NOMO-1 (cell line): Measurements from ENCODE around the gene TATDN2.
"Not testable (repeated sequence)": the region's sequence is repeated elsewhere in the genome, so short reads cannot be mapped to it uniquely, and the experiment has no call there.

ENCODE experiments used
- DNase-seq, 2 experiments: peaks; one replicate each; lab custom pipeline; 2025; ENCODE audit not compliant: unreplicated experiment in 2 of 2; lab: John Stamatoyannopoulos, UW

TATDN2 gene

DNA sequence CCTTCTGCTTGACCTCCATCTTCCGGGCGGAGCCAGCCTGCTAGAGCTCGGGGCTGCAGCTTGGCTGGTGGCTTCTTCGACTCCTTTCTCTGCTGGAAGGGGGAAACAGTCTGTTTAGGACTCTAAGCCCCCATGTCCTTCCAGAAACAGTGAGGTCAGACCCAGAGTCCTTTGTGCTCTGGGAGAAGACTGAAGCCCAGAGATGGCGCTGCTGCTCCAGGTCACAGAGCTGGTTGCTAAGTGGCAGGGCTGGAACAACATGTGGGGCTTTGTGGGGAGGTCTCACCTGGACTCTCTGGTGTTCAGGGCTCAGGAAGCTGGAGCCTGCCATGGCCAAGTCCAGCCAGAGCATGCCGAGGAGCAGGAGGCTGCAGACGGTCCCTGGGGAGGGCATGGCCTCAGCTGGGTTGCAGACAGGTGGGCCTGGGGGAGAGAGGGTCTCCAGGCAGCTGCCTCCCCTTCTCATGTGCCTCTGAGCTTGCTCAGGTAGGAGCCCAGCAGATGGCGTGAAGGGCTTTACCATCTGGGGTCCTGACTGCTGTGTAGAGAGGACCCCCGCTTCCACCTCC lies 41.6 kb downstream of the TATDN2 start:
- no peak for DNase-seq

DNA sequence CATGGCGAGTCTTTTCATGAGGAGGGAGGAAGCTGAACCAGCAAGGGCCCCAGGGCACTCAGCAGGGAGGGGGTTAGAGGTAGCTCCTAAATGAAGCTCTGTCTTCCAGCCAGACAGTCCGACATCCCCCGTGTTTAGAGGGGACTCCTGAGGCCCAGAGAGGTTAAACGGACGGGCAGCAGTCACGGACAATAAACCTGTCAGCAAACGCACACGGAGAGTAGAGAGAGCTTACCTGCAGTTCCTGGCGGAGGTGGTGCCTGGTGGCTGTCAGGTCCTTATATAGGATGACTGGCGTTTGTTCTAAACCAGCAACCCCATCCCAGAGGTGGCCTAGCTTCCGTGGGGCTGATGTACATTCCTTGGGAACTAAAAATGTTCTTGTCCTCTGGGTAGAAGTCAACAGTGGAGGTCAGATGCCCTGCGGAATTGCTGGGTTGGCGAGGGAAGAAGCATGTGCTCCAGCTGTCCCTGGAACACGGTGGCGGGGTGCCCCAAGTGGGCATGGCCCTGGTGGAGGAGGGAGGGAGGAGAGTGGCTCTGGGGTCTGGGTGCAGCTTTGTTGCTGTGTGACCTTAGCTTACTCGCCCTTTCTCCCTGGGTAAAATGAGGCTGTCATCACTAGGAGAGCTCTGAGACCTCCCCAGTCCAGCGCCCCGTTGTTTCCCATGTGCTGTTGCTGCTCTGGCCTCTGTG lies 42.4 kb downstream of the TATDN2 start:
- no peak for DNase-seq

DNA sequence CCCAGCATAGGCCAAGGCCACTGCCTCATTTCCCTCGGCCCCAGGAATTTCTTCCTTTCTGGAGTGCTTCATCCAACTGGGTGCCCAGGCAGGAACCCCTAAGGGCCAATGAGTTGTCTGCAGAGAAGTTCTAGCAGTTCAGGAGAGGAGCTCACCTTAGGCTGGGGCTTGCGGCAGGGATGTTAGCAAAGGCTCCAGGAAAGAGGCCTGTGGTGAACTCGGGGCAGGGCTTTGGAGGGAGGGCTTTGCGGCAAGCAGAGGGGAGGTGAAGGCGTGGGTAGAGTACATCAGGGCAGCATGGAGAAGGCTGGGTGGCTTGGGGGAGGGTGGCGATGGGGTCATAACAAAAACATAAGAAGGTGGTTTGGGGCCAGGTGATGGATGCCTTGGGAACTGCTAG lies 43.4 kb downstream of the TATDN2 start:
- no peak for DNase-seq

DNA sequence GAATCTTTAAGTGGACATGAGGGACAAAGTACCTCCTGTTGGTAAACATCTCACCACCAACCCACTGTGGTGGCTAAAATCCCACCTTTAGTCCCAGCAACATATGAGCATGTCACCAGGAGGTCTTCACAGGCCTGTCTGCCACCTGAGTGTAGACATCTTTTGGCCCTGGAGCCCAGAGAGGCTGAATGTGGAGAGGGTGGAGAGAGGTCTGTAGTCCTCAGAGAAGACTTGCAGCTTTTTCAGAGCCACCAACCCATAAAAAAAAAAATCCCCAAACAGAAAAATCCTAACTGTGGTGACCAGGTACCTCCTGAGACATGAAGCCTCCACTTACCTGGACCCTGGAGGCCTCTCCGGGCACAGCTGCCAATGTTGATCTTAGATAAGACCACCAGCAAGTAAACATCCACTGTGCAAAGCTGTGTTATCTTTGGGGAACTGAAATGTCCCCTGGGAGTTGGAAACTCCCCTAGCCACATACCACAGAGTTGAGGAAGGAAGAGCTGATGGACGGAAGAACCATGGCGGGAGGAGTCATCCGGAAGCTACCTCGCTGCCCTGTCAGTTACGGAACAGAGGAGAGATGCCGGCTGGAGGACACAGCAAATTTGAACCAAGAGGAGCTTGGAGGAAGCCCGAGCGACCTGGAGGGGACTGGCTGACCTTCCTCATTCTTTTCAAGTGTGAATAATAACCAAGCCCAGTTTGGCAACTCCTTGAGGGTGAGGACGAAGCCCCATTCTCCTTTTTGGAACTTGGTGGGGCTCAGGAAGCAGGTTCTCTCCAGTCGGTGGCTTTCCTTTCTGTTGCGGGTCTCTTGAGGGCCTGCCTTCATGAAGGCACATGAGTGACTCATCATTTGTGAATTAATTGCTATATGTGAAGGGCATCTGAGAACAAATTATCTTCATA lies 44.5 kb downstream of the TATDN2 start, which contains the start of gene GHRL:
Gene GHRL (minus strand): TSS at position 443 of the 915 bp plus-strand sequence. CDS start 2,767 bp downstream, outside the sequence.
- DNase-seq, result peak; percentile 68 to 79

DNA sequence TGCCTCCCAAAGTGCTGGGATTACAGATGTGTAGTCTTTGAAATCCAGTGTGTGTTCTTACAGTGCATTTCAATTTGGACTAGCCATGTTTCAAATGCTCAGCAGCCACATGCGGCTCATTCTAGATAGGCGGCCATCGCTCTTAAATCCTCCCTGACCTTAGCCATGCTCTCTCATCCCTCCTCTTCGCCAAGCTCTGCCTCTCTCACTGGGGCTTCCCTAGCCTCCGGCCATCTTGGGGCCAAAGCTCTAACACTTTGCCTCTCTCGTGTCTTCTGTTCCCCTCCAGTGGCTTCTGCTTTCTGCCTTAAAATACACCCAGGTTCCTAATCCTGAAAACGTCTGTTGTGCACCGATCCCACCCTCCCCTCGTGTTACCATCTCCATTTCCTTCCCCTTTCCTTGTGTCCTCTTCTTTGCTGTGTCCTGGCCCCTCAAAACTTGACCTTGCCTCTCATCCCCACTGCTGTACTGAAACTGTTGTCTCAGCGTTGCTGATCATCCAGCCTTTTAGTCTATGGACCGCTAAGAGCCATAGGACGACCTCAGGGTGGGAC lies 45.8 kb downstream of the TATDN2 start:
- peak; percentile 4 to 24 for DNase-seq

DNA sequence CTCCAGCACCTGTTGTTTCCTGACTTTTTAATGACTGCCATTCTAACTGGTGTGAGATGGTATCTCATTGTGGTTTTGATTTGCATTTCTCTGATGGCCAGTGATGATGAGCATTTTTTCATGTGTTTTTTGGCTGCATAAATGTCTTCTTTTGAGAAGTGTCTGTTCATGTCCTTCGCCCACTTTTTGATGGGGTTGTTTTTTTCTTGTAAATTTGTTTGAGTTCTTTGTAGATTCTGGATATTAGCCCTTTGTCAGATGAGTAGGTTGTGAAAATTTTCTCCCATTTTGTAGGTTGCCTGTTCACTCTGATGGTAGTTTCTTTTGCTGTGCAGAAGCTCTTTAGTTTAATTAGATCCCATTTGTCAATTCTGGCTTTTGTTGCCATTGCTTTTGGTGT lies 49.8 kb downstream of the TATDN2 start:
- not testable (repeated sequence) for DNase-seq

DNA sequence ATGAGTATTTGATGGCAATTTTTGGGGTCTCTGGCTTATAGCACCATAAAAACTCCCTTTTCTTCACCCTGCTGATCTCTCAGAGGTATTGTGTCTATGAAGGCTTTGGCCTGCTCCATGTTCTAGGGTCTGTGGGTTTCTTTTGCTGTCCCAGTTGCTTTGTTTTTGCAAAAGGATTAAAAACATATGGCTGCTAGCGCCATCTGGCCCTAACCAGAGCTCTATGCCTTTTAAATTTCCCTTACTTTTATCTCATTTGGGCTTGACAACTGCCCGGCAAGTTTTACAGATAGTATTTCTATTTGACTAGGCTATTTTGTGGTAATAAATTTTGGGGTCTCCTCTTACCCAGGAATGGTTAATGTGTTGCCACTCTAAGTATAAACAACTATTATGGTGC lies 50.9 kb downstream of the TATDN2 start:
- DNase-seq, result no peak

DNA sequence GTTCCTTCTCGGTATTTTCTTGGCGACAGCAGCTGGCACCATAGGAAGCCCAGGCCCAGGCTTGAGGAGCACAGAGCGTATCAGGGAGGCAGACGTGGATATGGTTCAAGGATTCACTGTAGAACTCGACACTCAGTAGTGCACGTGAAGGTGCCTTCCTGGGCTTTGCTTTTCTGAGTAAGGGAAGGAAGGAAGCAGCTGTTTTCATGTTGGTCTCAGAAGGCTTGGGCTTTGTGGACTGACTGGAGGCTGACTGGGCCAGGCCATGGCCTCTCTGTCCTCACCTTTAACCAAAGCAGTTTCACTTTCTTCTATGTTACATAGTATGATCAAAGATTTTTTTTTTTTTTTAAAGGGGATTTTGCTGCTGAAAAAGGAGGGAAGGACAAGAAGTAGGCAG lies 51.4 kb downstream of the TATDN2 start:
- DNase-seq, result no peak

DNA sequence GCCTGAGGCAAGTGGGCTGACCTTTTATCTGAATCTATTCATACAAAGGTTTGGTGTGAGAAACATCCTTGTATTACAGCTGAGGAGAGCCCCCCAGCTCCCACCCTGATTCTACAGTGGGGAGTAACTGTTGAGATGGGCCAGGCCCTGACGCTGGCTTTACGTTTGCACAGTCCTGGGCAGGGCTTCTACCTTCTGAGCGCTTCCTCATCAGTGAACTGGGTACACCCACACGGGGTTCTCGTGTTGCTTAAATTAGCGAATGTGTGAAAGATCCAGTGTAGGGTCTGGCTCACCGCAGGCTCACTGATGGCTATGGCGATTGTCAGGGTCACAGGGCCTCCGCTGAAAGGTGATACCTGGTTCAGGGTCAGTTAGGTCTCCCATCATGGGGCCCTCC lies 51.8 kb downstream of the TATDN2 start:
- DNase-seq, result no peak

DNA sequence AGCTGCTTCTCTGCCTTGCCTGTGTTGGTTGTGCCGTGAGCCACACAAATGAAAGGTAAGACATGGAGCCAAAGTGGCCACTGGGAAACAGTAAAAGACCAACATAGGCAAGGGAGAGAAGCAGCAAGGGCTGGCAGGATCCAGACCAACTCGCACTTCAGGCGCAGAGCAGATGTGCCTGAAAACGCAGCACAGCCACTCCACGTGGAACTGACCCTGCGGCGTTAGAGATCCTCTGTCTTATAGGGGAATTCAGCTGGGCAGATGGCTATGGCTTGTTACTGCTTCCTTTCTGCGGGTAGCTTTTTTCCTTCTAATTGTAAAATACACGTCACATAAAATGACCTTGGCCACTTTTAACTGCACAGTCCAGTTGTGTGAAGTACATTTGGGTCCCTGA lies 54.8 kb downstream of the TATDN2 start:
- no peak for DNase-seq

DNA sequence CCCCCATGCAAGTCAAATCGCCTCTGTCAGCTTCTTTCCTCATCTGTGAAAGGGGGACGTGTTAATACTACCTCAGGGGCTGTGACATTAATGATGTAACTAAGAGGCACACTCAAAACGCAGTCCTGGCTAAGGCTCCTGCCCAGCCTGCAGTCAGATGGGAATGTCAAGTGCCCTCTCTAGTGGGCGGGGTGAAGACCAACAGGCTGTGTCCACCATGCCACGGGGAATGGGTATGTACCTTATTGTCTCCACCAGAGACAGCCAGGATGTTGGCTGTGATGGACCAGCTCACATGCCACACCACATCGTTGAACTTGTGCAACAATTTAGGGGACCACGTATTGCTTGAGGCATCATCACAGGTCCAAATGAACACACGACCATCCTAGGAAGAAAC lies 55.5 kb downstream of the TATDN2 start:
- no peak for DNase-seq

DNA sequence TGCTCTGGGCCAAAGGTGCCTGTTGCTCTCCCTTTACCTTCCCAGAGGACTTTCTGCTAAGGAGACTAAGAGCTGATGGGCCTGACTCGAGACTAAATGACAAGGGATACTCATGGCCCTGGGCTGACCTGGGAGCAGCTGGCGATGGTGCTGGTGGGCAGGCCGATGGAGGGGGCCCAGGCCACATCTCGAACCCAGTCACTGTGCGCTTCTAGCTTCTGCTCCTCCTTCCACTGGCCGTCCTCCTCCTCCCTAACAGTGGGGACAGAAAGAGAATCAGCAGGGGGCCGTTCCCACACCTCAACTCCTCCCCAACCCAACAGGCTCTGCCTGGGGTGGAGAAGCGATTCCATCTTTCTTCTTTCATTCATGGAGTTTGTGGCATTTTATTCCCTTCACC lies 56.6 kb downstream of the TATDN2 start:
- no peak for DNase-seq

DNA sequence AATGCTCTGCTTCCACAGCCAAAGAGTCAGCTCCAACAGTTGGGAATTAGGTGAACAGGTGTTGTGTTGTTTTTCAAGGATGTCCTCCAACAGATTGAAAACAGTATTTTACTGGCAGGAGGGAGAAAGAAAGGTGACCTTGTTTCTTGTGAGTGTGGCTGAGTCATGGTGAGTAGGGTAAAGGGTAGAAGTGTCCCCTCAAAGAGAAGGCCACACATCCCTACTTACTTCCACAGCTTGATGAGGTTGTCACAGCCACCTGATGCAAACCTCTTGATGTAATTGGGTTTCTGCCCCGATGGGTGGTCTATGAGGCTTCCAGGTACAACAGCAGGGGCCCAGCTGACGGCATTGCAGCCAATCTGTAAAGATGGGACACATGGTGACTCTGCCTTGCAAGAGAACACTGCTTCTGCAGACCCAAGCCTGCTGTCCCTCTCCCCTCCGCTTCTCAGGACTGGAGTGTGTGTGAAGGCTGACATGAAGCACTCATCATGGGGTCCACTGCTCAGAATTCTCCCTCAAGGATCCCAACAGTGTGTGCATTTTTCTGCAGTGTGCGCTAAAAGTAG lies 57.2 kb downstream of the TATDN2 start:
- DNase-seq, result no peak

DNA sequence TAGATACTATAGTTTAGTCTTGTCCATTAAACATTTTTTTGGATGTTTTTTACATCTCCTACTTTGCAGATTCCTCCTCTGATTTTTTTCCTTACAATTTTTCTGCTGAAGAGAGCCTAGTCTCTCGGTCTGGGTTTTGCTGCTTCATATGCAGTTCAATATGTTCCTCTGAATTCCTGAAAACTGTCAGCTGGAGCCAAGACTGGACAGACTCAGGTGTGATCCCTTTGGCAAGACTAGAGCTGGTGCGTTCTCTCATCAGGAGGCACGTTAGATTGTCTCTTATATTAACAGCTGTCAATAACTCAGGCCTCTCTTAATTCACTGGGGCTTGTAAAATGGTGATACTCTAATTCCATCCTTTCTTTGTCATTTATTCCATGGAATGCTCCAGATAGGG lies 57.9 kb downstream of the TATDN2 start:
- DNase-seq, result no peak

DNA sequence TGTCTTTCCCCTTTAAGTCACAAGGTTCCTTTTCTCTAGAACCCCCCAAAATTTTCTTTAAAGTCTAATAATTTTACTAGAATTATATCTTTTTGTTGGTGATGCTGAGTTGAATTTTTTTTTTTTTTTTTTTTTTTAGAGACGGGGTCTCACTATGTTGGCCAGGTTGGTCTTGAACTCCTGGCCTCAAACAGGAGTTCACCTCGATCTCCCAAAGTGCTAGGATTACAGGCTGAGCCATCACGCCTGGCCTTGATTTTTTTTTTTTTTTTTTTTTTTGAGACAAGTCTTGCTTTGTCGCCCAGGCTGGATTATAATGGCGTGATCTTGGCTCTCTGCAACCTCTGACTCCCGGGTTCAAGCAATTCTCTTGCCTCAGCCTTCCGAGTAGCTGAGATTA lies 60.4 kb downstream of the TATDN2 start:
- DNase-seq, result no peak

DNA sequence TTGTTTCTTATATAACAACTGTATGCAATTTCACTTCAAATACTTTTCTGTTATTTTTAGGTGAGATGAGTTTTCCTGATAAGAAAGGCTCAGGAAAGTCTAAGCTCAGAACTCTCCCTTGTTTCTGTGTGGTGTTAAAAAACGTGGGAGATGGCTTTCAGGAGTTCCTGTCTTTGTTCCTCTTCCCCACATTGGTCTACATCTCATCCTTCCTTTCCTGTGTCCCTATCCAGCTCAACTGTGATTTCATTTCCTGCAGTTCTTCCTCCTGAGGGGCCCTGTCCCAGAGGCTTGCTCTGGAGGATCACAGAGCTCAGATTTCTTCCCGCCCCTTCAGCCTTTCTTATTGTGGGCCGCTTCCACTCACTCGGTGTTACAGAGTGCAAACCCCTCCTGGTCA lies 61.5 kb downstream of the TATDN2 start:
- DNase-seq, result no peak

DNA sequence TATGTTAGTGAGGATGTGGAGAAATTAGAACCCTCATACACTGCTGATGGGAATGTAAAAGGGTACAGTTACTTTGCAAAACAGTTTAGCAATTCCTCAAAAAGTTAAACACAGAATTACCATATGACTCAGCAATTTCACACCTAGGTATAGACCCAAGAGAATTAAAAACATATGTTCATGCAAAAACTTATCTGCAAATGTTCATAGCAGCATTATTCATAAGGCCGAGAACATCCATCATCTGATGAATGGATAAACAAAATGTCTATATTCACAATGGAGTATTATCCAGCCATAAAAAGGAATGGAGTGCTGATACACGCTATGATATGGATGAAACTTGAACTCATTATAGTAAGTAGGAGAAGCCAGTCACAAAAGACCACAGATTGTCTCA lies 62.3 kb downstream of the TATDN2 start:
- DNase-seq, result no peak

DNA sequence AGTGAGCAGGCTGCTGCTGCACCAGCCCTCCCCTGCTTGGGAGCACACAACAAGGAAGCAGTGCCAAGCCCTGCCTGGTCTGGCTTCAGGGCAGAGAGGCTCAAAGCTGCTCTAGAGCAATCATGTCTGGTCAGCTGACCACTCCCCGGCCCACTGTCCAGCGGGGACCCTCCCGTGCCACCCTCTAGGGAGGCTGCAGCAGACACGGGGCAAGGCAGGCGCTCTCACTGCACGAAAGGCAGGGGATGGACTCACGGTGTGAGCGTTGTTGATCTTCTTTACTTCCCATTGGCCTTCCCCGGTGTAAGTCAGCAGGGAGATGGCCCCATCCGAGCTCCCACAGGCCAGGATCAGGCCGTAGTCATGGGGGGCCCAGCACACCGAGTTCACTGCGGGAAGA lies 63.5 kb downstream of the TATDN2 start:
- no peak for DNase-seq

DNA sequence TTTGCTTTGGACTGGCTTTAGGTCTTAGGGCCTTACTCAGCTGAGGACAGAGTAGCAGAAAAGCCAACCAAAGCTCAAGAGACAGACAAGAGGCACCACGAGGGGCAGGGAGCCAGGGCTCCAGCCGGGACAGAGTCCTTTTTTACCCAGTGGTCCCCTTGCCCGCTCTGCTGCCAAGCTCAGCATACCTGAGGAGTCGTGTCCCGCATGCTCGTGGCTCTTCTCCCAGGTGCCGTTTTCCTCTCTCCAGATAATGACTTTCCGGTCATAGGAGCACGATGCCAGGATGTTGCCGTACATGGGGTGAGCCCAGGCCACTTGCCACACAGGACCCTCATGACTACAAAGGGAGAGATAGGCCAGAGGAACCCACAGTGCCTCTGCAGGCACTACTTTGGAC lies 64.1 kb downstream of the TATDN2 start:
- no peak for DNase-seq

DNA sequence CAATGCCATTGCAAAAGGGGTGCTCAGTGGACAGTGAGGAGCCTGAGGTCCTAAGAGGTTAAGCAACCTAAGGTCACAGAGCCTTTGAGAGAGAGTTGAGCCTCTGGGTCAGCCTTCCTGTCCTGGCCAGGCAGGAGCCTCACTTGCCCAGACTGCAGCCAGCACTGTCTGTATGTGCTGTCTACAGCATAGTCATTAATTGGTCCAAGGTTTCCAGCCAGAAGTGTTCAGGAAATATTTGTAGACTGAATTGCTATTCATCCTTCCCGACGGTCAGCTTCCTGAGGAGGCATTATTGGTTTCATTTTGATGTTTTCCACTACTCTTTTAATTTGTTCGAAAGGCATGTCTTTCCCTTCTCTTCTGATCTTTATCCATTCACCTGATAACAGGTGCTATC lies 64.6 kb downstream of the TATDN2 start:
- DNase-seq, result no peak

DNA sequence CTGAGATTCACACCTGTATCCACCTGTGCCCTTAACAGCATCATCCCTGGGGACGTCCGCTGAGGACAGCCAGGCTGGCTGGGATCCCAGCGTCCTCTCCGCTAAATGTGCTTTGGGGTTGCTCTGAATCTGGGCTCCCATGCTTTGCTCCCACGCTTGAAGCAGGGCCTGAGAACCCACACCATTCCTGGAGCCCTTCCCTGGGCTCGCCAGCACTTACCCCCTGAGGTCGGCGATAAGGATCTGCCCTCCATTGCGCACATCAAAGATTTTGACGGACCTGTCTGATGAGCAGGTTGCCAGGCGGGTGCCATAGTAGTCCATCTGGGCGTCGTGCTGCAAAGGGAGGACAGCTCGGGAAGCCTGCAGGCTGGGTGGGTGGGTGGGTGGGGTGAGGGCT lies 66.8 kb downstream of the TATDN2 start:
- DNase-seq, result no peak
